GM19099 (cell line): ENCODE measurements around the gene CAPN15.

Source experiments
- POLR2A ChIP-seq: IDR thresholded peaks from 3 replicates; pipeline ENCODE4 v1.6.1; 2011; ENCODE audit warnings: low read depth; ENCODE audit not compliant: insufficient read length; ENCODE audit errors: extremely low read depth

Gene CAPN15

GRCh38 chr16:503150-504071 lies 24.1 kb upstream of the CAPN15 start:
- no peak for TF ChIP-seq POLR2A

DNA sequence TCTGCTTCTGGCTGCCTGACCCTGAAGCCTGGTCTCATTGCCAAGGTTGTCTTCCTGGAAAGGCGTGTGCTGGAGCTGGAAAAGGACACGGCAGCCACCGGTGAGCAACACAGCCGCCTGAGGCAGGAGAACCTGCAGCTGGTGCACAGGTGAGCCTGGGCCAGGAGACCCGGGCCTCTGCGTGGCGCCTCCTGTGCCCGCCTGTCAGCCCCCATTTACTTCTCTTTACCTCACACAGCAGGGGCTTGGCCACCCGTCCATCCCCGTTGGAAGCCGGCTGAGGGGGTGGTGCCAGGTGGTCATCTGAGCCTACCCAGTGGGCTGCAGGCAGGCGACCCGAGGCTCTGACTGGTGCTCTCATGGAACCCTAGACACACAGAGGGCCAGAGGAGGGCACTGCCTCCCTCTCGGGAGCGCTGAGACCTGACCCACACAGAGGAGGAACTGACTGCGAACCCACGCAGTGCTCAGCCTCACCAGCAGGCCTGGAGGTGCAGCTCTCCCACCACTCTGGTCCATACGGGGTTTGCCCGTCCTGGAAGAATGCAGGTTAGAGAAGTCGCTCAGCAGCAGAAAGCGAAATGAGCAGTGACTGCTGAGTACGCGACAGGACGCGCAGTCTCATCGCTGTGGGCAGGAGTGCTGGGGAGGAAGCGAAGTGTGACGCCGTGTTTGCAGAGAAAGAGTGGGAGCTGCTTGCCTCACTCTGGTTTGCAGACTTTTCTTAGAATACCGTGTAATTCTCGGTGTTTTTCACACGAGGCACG lies 21.9 kb upstream of the CAPN15 start:
- TF ChIP-seq POLR2A, result no peak

DNA sequence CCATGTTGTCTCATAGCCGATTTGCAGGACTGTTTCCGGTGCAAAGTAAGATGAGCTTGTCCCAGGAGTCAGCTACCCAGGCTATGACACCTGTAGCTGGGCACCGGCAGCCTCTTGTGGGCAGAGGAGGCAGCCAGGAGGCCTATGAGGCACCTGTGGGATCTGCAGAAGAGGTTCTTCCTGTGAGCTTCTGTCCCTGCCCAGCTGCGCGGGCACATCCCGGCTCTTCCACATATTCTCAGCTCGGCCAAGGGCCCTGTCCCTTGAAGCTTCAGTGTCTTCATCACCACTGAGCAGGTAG lies 21.3 kb upstream of the CAPN15 start:
- no peak for TF ChIP-seq POLR2A

DNA sequence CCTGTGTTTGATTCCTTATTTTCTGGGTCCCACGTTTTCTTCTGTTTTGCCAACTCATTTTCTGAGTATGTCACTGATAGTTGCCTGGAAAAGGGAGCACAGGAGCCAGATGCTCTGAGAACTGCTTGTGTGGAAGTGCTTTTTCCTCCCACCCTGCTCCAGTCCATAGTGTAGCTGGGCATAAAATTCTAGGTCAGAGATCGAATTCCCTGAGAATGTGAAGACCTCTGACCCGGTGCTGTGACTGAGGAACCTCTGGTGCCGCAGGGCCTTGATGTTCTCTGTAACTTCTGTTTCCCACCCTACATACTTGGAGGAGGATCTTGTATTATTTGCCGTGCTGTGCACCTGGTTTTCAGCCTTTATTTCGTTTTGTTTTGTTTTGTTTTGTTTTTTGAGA lies 19.5 kb upstream of the CAPN15 start:
- no peak for TF ChIP-seq POLR2A

GRCh38 chr16:508884-509736 lies 18.4 kb upstream of the CAPN15 start:
- no peak for TF ChIP-seq POLR2A

DNA sequence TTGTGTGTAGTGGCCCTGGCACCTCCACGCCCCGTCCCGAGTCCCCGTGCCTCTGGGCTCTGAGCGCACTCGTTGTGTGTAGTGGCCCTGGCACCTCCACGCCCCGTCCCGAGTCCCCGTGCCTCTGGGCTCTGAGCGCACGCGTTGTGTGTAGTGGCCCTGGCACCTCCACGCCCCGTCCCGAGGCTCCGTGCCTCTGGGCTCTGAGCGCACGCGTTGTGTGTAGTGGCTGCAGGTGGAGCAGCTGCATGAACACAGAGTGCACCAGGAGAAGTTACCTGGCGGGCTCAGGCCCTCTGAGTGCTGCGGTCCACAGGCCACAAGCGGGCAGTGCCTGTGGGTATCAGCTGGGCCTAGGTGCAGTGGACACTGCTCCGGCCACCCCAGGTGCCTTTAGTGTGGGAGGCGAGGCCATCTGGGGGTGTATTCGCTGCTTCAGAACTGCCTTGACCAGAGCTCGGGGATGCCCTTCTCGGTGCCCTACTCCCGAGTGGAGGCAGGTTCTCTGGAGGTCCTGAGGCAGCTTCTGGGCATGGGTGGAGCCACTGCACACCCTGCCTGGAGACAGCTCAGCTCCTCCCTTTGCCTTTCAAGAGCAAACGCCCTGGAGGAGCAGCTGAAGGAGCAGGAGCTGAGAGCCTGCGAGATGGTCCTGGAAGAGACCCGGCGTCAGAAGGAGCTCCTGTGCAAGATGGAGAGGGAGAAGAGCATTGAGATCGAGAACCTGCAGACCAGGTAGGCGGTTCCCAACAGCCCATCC lies 17.3 kb upstream of the CAPN15 start:
- TF ChIP-seq POLR2A, result no peak

- TF ChIP-seq POLR2A, result no peak
Measured at GRCh38 chr16:512802-513201, 14.7 kb upstream of the CAPN15 start.

DNA sequence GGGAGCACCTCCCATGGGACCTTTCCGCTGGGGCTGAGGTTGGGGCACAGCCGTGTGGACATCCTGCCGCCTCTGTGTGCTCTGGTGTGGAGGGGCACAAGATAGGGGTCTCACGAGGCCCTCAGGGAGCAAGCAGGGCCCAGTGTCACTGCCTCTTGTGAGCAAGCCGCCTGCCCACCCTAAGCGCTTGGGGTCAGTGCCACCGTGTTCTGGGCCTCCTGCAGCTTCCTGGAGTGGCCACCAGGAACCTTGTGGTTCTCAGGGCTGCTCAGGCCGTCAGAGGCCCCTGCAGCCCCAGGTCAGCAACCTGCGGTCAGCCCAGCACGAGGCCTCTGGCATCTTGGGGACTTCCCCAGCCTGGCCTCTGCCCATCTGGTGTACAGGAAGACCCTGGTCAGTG lies 13.6 kb upstream of the CAPN15 start:
- TF ChIP-seq POLR2A, result no peak

GRCh38 chr16:515175-515938 lies 12.2 kb upstream of the CAPN15 start:
- TF ChIP-seq POLR2A, result no peak

DNA sequence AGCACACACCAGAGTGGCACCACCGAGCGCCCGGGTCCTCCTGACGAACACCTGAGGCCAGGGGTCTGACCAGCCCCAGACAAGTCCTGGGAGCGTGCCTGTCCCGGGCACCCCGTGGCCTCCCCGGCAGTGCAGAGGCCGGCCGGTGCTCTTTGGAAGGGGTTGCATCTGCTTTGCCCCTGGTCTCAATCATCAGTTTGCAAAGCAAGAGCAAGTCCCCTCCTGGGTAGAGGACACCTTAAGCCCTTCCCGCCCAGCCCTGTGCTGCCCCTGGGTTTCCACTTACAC lies 11.6 kb upstream of the CAPN15 start:
- no peak for TF ChIP-seq POLR2A

DNA sequence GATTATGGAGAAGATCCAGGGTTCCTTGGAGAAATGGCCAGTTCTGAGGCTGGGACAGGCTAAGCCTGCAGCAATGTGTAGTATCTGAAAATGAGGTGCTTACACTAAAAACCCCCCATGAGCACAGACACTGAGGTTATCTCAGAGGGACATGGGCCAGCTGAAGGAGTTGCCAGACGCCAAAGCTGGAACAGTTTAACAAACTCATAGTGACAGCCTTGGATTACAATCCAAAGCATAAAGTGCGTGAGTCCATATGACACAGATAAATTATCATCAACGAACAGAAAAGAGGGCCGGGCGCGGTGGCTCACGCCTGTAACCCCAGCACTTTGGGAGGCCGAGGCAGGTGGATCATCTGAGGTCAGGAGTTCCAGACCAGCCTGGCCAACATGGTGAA lies 11.2 kb upstream of the CAPN15 start:
- no peak for TF ChIP-seq POLR2A

- TF ChIP-seq POLR2A, result no peak
Measured at GRCh38 chr16:518858-519257, 8.7 kb upstream of the CAPN15 start.

- TF ChIP-seq POLR2A, result no peak
Measured at GRCh38 chr16:519425-519824, 8.1 kb upstream of the CAPN15 start.

DNA sequence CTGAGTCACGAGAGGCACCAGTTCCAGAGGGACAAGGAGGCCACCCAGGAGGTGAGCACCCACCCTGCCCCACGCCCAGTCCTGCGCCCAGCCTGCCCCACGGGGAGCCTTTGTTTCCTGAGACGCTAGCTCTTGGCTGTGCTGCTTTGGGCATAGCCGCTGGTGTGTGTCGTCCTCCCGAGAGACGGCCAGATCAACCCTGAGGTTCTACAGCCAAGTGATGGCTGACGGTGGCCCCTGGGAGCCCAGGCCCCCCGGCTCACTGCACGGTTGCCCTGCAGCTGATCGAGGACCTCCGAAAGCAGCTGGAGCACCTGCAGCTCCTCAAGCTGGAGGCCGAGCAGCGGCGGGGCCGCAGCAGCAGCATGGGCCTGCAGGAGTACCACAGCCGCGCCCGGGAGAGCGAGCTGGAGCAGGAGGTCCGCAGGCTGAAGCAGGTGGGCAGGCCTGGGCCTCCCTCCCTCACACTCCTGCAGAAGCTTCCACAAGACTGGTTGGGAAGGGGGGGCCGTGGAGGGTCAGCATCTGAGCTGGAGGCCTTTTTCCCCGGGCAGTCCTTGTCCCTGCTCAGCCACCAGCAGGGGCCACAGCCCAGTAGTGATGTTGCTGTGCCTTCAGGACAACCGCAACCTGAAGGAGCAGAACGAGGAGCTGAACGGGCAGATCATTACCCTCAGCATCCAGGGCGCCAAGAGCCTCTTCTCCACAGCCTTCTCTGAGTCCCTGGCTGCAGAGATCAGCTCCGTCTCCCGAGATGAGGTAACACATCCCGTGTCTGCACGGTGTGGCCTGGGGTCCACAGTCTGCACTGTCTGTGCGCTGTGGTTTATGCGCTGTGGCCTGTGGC lies 7.4 kb upstream of the CAPN15 start:
- no peak for TF ChIP-seq POLR2A

- no peak for TF ChIP-seq POLR2A
Measured at GRCh38 chr16:520847-521246, 6.7 kb upstream of the CAPN15 start.
